ENCODE data around the gene TLL2. TPM values are rescaled to one million over a fixed set of nuclear protein-coding genes. Genes with fewer than 3 reads are reported as not detected.
A peak's percentile ranks its signal among the peaks of the same experiment; 100 is the strongest.

TLL2 gene
- polyA plus RNA-seq, 2 of the 4 experiments (the other 2 are of a cell fraction): 0.08 to 0.13 TPM

- no peak overlapping the region for H3K4me2 ChIP-seq
- H3K4me3 ChIP-seq: no peak overlapping the region
- 48% methylated on average over 5 of the region's 5 CpGs for WGBS (ENCODE audit: missing lambda C conversion rate)
- DNase-seq (ENCODE audit: low read depth in 1 of 2, low spot score in 1 of 2) (no peak), ATAC-seq (no peak), FAIRE-seq (no peak)
- POLR2A ChIA-PET: no interaction called here
- no peak overlapping the region for H3K27ac ChIP-seq
- TF ChIP-seq NPAS2 (CRISPR knock-in tag; IDR thresholded peaks at IDR 0.05; ENCODE audit: borderline replicate concordance) (no peak), CHD4 (IDR thresholded peaks at IDR 0.05; ENCODE audit: borderline replicate concordance) (no peak), ZC3H11A (IDR thresholded peaks at IDR 0.05) (no peak), FOSL2 (IDR thresholded peaks at IDR 0.05) (no peak), FOSL2 (CRISPR knock-in tag; IDR thresholded peaks at IDR 0.05) (no peak), CHD2 (IDR thresholded peaks at IDR 0.05; ENCODE audit: low read length, partially characterized antibody) (no peak), RAD21 (conservative IDR thresholded peaks at IDR 0.05 in 1 of 2, IDR thresholded peaks at IDR 0.05 in 1 of 2) (no peak), RNF2 (IDR thresholded peaks at IDR 0.05; ENCODE audit: borderline replicate concordance, low read depth) (no peak), TP53 (CRISPR knock-in tag; IDR thresholded peaks at IDR 0.05) (no peak), HOXA7 (CRISPR knock-in tag; IDR thresholded peaks at IDR 0.05) (no peak)
- CTCF ChIA-PET: interaction anchor here (0.9 to 3.7 kb wide), 7 partner anchors 12 to 319 kb away, joined by 3 to 18 read pairs (median 4); no protein-coding TSS in a partner anchor
- H3K9me3 ChIP-seq: no peaks in the 10 kb centered on the region
- peaks cover 8% of the 10 kb centered on the region; the same call in 1 of the 3 replicates for H3K4me1 ChIP-seq
Observed at GRCh38 chr10:96321822-96322221, 191.9 kb downstream of the TLL2 start.

- DNase-seq (ENCODE audit: low read depth in 1 of 2, low spot score in 1 of 2) (peak in 1 of 2 experiments; percentile 13), FAIRE-seq (no peak), ATAC-seq (peak; percentile 23 to 30; a peak in 3 of 6 replicates)
- Histone ChIP-seq H3K9me3 (no peaks in the 10 kb centered on the region), H3K4me1 (peaks cover 8% of the 10 kb centered on the region; the same call in 1 of the 3 replicates), H3K4me3 (no peak overlapping the region), H3K27ac (peak overlapping the region; percentile 34 to 67; a peak in 4 of 6 replicates), H3K4me2 (peak overlapping the region; percentile 1; the same call in 2 of the 3 replicates)
- TF ChIP-seq NFE2L2 (conservative IDR thresholded peaks at IDR 0.05; ENCODE audit: low read length): peak; percentile 96
- TF ChIP-seq TP53 (CRISPR knock-in tag; IDR thresholded peaks at IDR 0.05): no peak
- no peak for TF ChIP-seq ESRRA (IDR thresholded peaks at IDR 0.05; ENCODE audit: borderline replicate concordance, low read length)
- no peak for TF ChIP-seq RNF2 (IDR thresholded peaks at IDR 0.05; ENCODE audit: borderline replicate concordance, low read depth)
- TF ChIP-seq MAFK (IDR thresholded peaks at IDR 0.05; ENCODE audit: partially characterized antibody): peak; percentile 98
- ChIA-PET POLR2A (no interaction called here), CTCF (interaction anchor here (0.6 to 4.0 kb wide), 3 partner anchors 14 to 303 kb away, joined by 3 to 18 read pairs (median 13); no protein-coding TSS in a partner anchor)
- 48% methylated on average over 3 of the region's 3 CpGs for WGBS (ENCODE audit: missing lambda C conversion rate)
Observed at GRCh38 chr10:96319754-96320474, 193.8 kb downstream of the TLL2 start.

GRCh38 chr10:96317067-96317833 lies 196.5 kb downstream of the TLL2 start:
- 56% methylated on average over 4 of the region's 4 CpGs for WGBS (ENCODE audit: missing lambda C conversion rate)
- ChIA-PET POLR2A (no interaction called here), CTCF (interaction anchor here (1.6 to 4.0 kb wide), 4 partner anchors 17 to 300 kb away, joined by 3 to 13 read pairs (median 4); no protein-coding TSS in a partner anchor)
- TF ChIP-seq JUN (IDR thresholded peaks at IDR 0.05) (no peak), NFE2L2 (conservative IDR thresholded peaks at IDR 0.05; ENCODE audit: low read length) (no peak), RAD21 (conservative IDR thresholded peaks at IDR 0.05 in 1 of 2, IDR thresholded peaks at IDR 0.05 in 1 of 2) (no peak), CBX8 (IDR thresholded peaks at IDR 0.05) (no peak), BHLHE40 (IDR thresholded peaks at IDR 0.05; ENCODE audit: low read depth, low read length) (no peak), ATOH8 (CRISPR knock-in tag; IDR thresholded peaks at IDR 0.05; ENCODE audit: low read depth) (no peak), HOXA7 (CRISPR knock-in tag; IDR thresholded peaks at IDR 0.05) (no peak), HDAC2 (IDR thresholded peaks at IDR 0.05) (peak; percentile 27; the same call in 1 of the 2 replicates), TFCP2L1 (CRISPR knock-in tag; IDR thresholded peaks at IDR 0.05) (no peak), EHF (CRISPR knock-in tag; IDR thresholded peaks at IDR 0.05) (no peak), ZSCAN20 (CRISPR knock-in tag; IDR thresholded peaks at IDR 0.05) (no peak), ZFP36 (IDR thresholded peaks at IDR 0.05; ENCODE audit: borderline replicate concordance, partially characterized antibody) (peak; percentile 18), KDM1A (IDR thresholded peaks at IDR 0.05; ENCODE audit: low read depth) (no peak), NPAS2 (CRISPR knock-in tag; IDR thresholded peaks at IDR 0.05; ENCODE audit: borderline replicate concordance) (no peak), CTCF (IDR thresholded peaks at IDR 0.05) (peak; percentile 12; the same call in 1 of the 3 replicates), EHMT2 (IDR thresholded peaks at IDR 0.05; ENCODE audit: low read depth) (no peak)
- TF ChIP-seq, protein P1, sequence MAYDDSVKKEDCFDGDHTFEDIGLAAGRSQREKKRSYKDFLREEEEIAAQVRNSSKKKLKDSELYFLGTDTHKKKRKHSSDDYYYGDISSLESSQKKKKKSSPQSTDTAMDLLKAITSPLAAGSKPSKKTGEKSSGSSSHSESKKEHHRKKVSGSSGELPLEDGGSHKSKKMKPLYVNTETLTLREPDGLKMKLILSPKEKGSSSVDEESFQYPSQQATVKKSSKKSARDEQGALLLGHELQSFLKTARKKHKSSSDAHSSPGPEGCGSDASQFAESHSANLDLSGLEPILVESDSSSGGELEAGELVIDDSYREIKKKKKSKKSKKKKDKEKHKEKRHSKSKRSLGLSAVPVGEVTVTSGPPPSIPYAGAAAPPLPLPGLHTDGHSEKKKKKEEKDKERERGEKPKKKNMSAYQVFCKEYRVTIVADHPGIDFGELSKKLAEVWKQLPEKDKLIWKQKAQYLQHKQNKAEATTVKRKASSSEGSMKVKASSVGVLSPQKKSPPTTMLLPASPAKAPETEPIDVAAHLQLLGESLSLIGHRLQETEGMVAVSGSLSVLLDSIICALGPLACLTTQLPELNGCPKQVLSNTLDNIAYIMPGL (CRISPR knock-in tag; IDR thresholded peaks at IDR 0.05; ENCODE audit: borderline replicate concordance): no peak

More at GRCh38 chr10:96317067-96317833, 196.5 kb downstream of the TLL2 start:
- Histone ChIP-seq H3K9me3 (no peaks in the 10 kb centered on the region), H3K4me3 (no peak overlapping the region), H3K27ac (no peak overlapping the region), H3K4me1 (peaks cover 8% of the 10 kb centered on the region; the same call in 1 of the 3 replicates), H3K4me2 (no peak overlapping the region)
- ATAC-seq (no peak), DNase-seq (ENCODE audit: low read depth in 1 of 2, low spot score in 1 of 2) (no peak), FAIRE-seq (no peak)
